ENCODE measurements around the gene PLB1. TPM values are rescaled to one million over a fixed set of nuclear protein-coding genes. Genes with fewer than 3 reads are reported as not detected.

Gene PLB1
- total and polyA plus RNA-seq, 5 donors = 0.86 to 2.7 (median 2.2) TPM

DNA sequence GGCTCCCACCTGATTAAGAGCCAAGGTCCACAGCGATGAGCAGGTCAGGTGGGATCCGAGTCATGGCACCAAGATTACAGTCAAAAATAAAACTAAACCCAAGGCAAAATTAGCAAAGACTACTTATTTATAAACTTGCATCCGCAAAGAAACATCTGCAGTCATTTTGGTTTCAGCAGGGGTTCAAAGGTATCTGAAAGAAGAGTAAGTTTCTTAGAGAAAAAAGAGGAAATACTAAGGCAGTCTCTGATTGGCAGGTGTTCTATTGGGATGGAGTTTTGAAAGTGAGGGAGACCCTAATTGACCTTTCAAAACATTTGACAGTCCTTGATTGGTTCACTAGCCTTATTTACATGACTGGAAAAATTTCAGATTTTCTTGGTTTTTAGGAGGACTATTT, 11.0 kb upstream of the PLB1 start:
- intact Hi-C loops (cut with DNase I) = no loop called here
- H3K9me3 ChIP-seq (ENCODE audit: control insufficient read depth, low read length) = no peaks in the 10 kb centered on the region
- H3K4me1 ChIP-seq (ENCODE audit: control insufficient read depth, insufficient read depth, low read length) = no peaks in the 10 kb centered on the region
- H3K27ac ChIP-seq (ENCODE audit: low read length) = no peak overlapping the region
- H3K27me3 ChIP-seq (ENCODE audit: control insufficient read depth, insufficient read depth) = no peaks in the 10 kb centered on the region
- 98% methylated on average over 3 of the region's 3 CpGs for WGBS
- ATAC-seq (no peak), DNase-seq (no peak)
- no peak overlapping the region for H3K4me3 ChIP-seq (ENCODE audit: low read length)

DNA sequence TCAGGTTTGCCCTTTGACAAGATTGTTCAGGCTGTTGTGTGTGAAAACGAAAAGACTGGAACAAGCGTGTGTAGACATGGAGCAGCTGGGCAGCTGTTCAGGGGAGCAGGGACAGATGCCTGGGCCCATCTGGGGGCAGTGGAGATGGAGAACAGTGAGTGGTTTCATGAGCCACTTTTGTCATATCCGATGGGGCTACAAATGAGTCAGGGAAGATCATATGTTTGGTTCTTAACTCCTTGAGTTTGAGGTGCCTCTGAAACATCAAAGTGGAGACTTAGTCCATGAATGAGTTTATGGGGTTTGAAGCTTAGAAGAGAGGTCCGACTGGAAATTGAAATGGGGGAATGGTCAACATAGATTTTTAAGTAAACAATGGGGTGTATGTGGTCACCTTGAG, 9.3 kb upstream of the PLB1 start:
- Histone ChIP-seq H3K27me3 (ENCODE audit: control insufficient read depth, insufficient read depth) (no peaks in the 10 kb centered on the region), H3K4me1 (ENCODE audit: control insufficient read depth, insufficient read depth, low read length) (no peaks in the 10 kb centered on the region), H3K4me3 (ENCODE audit: low read length) (no peak overlapping the region), H3K27ac (ENCODE audit: low read length) (no peak overlapping the region), H3K9me3 (ENCODE audit: control insufficient read depth, low read length) (no peaks in the 10 kb centered on the region)
- DNase-seq (no peak), ATAC-seq (no peak)
- intact Hi-C loops (cut with DNase I) = no loop called here
- WGBS = 85% methylated on average over 4 of the region's 4 CpGs

DNA sequence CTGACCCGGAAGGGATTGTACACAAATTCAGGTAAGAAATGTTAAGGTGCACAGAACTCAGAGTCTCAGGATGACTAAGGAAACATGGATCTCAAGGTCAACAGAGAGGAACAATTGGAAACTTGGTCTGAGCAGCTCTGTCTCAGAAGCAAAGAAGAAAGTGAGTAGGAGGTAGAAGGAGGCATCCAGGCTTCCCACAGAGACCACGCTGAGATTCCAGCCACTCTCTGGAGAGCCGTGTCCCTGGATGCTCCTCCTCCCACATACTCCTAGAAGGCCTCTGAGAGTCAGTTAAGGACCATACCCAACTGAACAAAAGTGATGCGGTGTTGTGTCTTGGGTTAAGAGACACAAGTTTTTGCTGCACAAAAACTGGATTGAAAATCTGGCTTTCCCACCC, 8.6 kb upstream of the PLB1 start:
- intact Hi-C loops (cut with DNase I) = no loop called here
- DNase-seq = no peak
- ATAC-seq = no peak
- Histone ChIP-seq H3K4me1 (ENCODE audit: control insufficient read depth, insufficient read depth, low read length) (no peaks in the 10 kb centered on the region), H3K27ac (ENCODE audit: low read length) (no peak overlapping the region), H3K9me3 (ENCODE audit: control insufficient read depth, low read length) (no peaks in the 10 kb centered on the region), H3K4me3 (ENCODE audit: low read length) (no peak overlapping the region), H3K27me3 (ENCODE audit: control insufficient read depth, insufficient read depth) (no peaks in the 10 kb centered on the region)
- WGBS = 86% methylated on average over 4 of the region's 4 CpGs

- Histone ChIP-seq H3K9me3 (ENCODE audit: control insufficient read depth, low read length) (no peaks in the 10 kb centered on the region), H3K27ac (ENCODE audit: low read length) (no peak overlapping the region), H3K4me3 (ENCODE audit: low read length) (no peak overlapping the region), H3K27me3 (ENCODE audit: control insufficient read depth, insufficient read depth) (no peaks in the 10 kb centered on the region), H3K4me1 (ENCODE audit: control insufficient read depth, insufficient read depth, low read length) (no peaks in the 10 kb centered on the region)
- no peak for DNase-seq
- ATAC-seq = peak in 1 of 2 donors; percentile 10
- WGBS = 75% methylated on average over 5 of the region's 6 CpGs
- intact Hi-C loops (cut with DNase I) = no loop called here
Observed at GRCh38 chr2:28488083-28488830, 7.6 kb upstream of the PLB1 start.

GRCh38 chr2:28488858-28489575, 6.8 kb upstream of the PLB1 start:
- DNase-seq = no peak
- no peaks in the 10 kb centered on the region for H3K27me3 ChIP-seq (ENCODE audit: control insufficient read depth, insufficient read depth)
- peak in 1 of 2 donors; percentile 12 for ATAC-seq
- H3K27ac ChIP-seq (ENCODE audit: low read length) = no peak overlapping the region
- intact Hi-C loops (cut with DNase I) = no loop called here
- H3K4me1 ChIP-seq (ENCODE audit: control insufficient read depth, insufficient read depth, low read length) = no peaks in the 10 kb centered on the region
- 68% methylated on average over 4 of the region's 4 CpGs for WGBS
- no peak overlapping the region for H3K4me3 ChIP-seq (ENCODE audit: low read length)
- no peaks in the 10 kb centered on the region for H3K9me3 ChIP-seq (ENCODE audit: control insufficient read depth, low read length)

GRCh38 chr2:28490558-28490957, 5.3 kb upstream of the PLB1 start:
- ATAC-seq (no peak), DNase-seq (no peak)
- H3K4me3 ChIP-seq (ENCODE audit: low read length) = no peak overlapping the region
- H3K4me1 ChIP-seq (ENCODE audit: control insufficient read depth, insufficient read depth, low read length) = no peaks in the 10 kb centered on the region
- no peak overlapping the region for H3K27ac ChIP-seq (ENCODE audit: low read length)
- intact Hi-C loops (cut with DNase I) = no loop called here
- H3K27me3 ChIP-seq (ENCODE audit: control insufficient read depth, insufficient read depth) = no peaks in the 10 kb centered on the region
- 72% methylated on average over 7 of the region's 7 CpGs for WGBS
- H3K9me3 ChIP-seq (ENCODE audit: control insufficient read depth, low read length) = no peaks in the 10 kb centered on the region

- Histone ChIP-seq H3K4me1 (ENCODE audit: control insufficient read depth, insufficient read depth, low read length) (no peaks in the 10 kb centered on the region), H3K27me3 (ENCODE audit: control insufficient read depth, insufficient read depth) (no peaks in the 10 kb centered on the region), H3K9me3 (ENCODE audit: control insufficient read depth, low read length) (no peaks in the 10 kb centered on the region), H3K4me3 (ENCODE audit: low read length) (no peak overlapping the region), H3K27ac (ENCODE audit: low read length) (no peak overlapping the region)
- intact Hi-C loops (cut with DNase I) = no loop called here
- 84% methylated on average over 1 of the region's 1 CpG for WGBS
- ATAC-seq = no peak
- no peak for DNase-seq
Observed at GRCh38 chr2:28492282-28492681, 3.6 kb upstream of the PLB1 start.

- no peaks in the 10 kb centered on the region for H3K4me1 ChIP-seq (ENCODE audit: control insufficient read depth, insufficient read depth, low read length)
- intact Hi-C loops (cut with DNase I) = no loop called here
- no peaks in the 10 kb centered on the region for H3K9me3 ChIP-seq (ENCODE audit: control insufficient read depth, low read length)
- no peak overlapping the region for H3K4me3 ChIP-seq (ENCODE audit: low read length)
- WGBS = 88% methylated on average over 6 of the region's 6 CpGs
- no peak overlapping the region for H3K27ac ChIP-seq (ENCODE audit: low read length)
- no peak for DNase-seq
- H3K27me3 ChIP-seq (ENCODE audit: control insufficient read depth, insufficient read depth) = no peaks in the 10 kb centered on the region
- ATAC-seq = no peak
Observed at GRCh38 chr2:28493636-28494035, 2.2 kb upstream of the PLB1 start.

- Histone ChIP-seq H3K27me3 (ENCODE audit: control insufficient read depth, insufficient read depth) (peaks cover 1% of the 10 kb centered on the region), H3K9me3 (ENCODE audit: control insufficient read depth, low read length) (no peaks in the 10 kb centered on the region), H3K4me1 (ENCODE audit: control insufficient read depth, insufficient read depth, low read length) (no peaks in the 10 kb centered on the region), H3K4me3 (ENCODE audit: low read length) (no peak overlapping the region), H3K27ac (ENCODE audit: low read length) (no peak overlapping the region)
- intact Hi-C loops (cut with DNase I) = no loop called here
- DNase-seq (no peak), ATAC-seq (no peak)
- WGBS = 54% methylated on average over 4 of the region's 4 CpGs
Observed at GRCh38 chr2:28496781-28497180, 921 bp downstream of the PLB1 start.

DNA sequence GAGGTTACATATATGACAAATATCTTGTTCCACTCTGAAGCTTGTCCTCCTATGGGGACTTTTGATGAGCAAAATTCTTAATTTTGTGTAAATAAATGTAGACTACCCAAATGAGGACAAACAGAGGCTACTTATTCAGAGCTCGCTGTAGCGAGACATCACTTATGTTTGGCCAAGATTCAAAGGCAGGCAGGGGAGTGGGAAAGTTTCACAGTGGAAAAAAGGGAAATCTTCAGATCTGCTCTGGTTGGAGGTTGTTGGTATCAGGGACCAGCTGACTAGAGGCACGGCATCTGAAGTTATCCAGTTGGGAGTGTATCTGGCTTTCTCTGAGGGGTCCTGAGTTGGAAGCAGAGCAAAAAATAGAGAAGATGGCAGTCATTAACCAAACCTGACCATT, 1.3 kb downstream of the PLB1 start:
- Histone ChIP-seq H3K4me1 (ENCODE audit: control insufficient read depth, insufficient read depth, low read length) (no peaks in the 10 kb centered on the region), H3K27ac (ENCODE audit: low read length) (no peak overlapping the region), H3K9me3 (ENCODE audit: control insufficient read depth, low read length) (no peaks in the 10 kb centered on the region), H3K27me3 (ENCODE audit: control insufficient read depth, insufficient read depth) (peaks cover 2% of the 10 kb centered on the region), H3K4me3 (ENCODE audit: low read length) (no peak overlapping the region)
- no peak for DNase-seq
- ATAC-seq = no peak
- 70% methylated on average over 3 of the region's 3 CpGs for WGBS
- intact Hi-C loops (cut with DNase I) = no loop called here

GRCh38 chr2:28499282-28499681, 3.4 kb downstream of the PLB1 start:
- H3K9me3 ChIP-seq (ENCODE audit: control insufficient read depth, low read length) = no peaks in the 10 kb centered on the region
- DNase-seq (no peak), ATAC-seq (no peak)
- intact Hi-C loops (cut with DNase I) = no loop called here
- WGBS = 61% methylated on average over 5 of the region's 5 CpGs
- H3K27me3 ChIP-seq (ENCODE audit: control insufficient read depth, insufficient read depth) = peaks cover 2% of the 10 kb centered on the region
- no peak overlapping the region for H3K27ac ChIP-seq (ENCODE audit: low read length)
- H3K4me1 ChIP-seq (ENCODE audit: control insufficient read depth, insufficient read depth, low read length) = no peaks in the 10 kb centered on the region
- no peak overlapping the region for H3K4me3 ChIP-seq (ENCODE audit: low read length)
